SK-N-MC (cell line): ENCODE results near the gene ROS1.

Source experiments
- DNase-seq: peaks from one replicate; pipeline ENCODE4 v3.0.0-alpha.2; 2011; ENCODE audit warnings: low read depth, low spot score
- H3K27ac ChIP-seq: fragments of 200-600 bp; sonication (generic); 2 replicates; pipeline ENCODE4 v1.5.1; 2016; ENCODE audit warnings: mixed run types
- H3K36me3 ChIP-seq: fragments of 200-600 bp; sonication (generic); 2 replicates; pipeline ENCODE4 v1.6.1; 2017; ENCODE audit warnings: antibody characterized with exemption, low read length, mixed read lengths; ENCODE audit not compliant: insufficient read depth
- H3K4me3 ChIP-seq: fragments of 200-600 bp; sonication (generic); 2 replicates; pipeline ENCODE4 v1.5.1; 2016
- H3K9ac ChIP-seq: fragments of 200-600 bp; sonication (generic); 2 replicates; pipeline ENCODE4 v1.8.0; 2017; ENCODE audit warnings: mixed run types, mixed read lengths; ENCODE audit not compliant: insufficient read length
- H3K9me3 ChIP-seq: fragments of 200-600 bp; sonication (generic); 2 replicates; pipeline ENCODE4 v1.6.1; 2017; ENCODE audit warnings: low read depth, mild to moderate bottlenecking, antibody characterized with exemption, low read length, moderate library complexity, mixed read lengths
- EZH2 ChIP-seq: fragments of 200-600 bp; sonication (generic); IDR thresholded peaks from one replicate; pipeline ENCODE4 v1.6.1; 2017; ENCODE audit warnings: antibody characterized with exemption
- FOXP2 ChIP-seq: optimal IDR thresholded peaks from 2 replicates; pipeline ENCODE3; 2011; ENCODE audit warnings: mild to moderate bottlenecking, moderate library complexity; ENCODE audit not compliant: insufficient read depth; ENCODE audit errors: extremely low read length, control extremely low read depth
- POLR2AphosphoS5 ChIP-seq: IDR thresholded peaks from 2 replicates; pipeline ENCODE4 v1.6.1; 2012; ENCODE audit warnings: mild to moderate bottlenecking, low read depth, low read length, borderline replicate concordance

Gene ROS1

GRCh38 chr6:117414770-117415169 lies 11.0 kb downstream of the ROS1 start:
- Histone ChIP-seq H3K36me3 (no peaks in the 10 kb centered on the region), H3K4me3 (no peak overlapping the region), H3K27ac (no peak overlapping the region), H3K9ac (no peak overlapping the region), H3K9me3 (no peaks in the 10 kb centered on the region)
- DNase-seq, result no peak
- TF ChIP-seq FOXP2 (no peak), POLR2AphosphoS5 (no peak), EZH2 (no peak)

- no peaks in the 10 kb centered on the region for H3K9me3 ChIP-seq
- no peak overlapping the region for H3K9ac ChIP-seq
- no peak overlapping the region for H3K27ac ChIP-seq
- DNase-seq, result no peak
- H3K36me3 ChIP-seq, result no peaks in the 10 kb centered on the region
- no peak overlapping the region for H3K4me3 ChIP-seq
- TF ChIP-seq EZH2 (no peak), POLR2AphosphoS5 (no peak), FOXP2 (no peak)
Observed at GRCh38 chr6:117411474-117411873, 14.3 kb downstream of the ROS1 start.

GRCh38 chr6:117409863-117410262 lies 15.9 kb downstream of the ROS1 start:
- TF ChIP-seq EZH2 (no peak), FOXP2 (no peak), POLR2AphosphoS5 (no peak)
- DNase-seq, result no peak
- Histone ChIP-seq H3K9ac (no peak overlapping the region), H3K9me3 (no peaks in the 10 kb centered on the region), H3K27ac (no peak overlapping the region), H3K4me3 (no peak overlapping the region), H3K36me3 (no peaks in the 10 kb centered on the region)

GRCh38 chr6:117409420-117409819 lies 16.3 kb downstream of the ROS1 start:
- Histone ChIP-seq H3K27ac (no peak overlapping the region), H3K36me3 (no peaks in the 10 kb centered on the region), H3K9ac (no peak overlapping the region), H3K4me3 (no peak overlapping the region), H3K9me3 (no peaks in the 10 kb centered on the region)
- TF ChIP-seq FOXP2, result no peak
- no peak for TF ChIP-seq EZH2
- TF ChIP-seq POLR2AphosphoS5, result no peak
- DNase-seq, result no peak

DNA sequence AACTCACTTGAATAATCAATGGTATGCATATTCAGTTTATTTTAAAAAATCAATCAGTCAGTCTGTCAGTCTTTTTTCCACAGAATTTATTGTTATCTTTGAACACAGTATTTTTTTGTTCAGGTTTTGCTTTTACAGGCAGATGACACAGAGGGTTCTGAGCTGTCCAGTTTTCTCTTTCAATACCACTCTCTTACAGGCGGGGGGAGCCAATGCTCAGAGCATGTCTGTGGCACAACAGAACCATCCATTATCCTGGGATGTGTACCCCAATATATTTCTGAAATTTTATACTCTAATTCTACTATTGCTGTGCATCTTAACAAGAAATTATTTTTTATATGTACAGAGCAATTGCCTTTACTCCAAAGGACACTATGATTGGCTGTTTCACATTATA lies 21.2 kb downstream of the ROS1 start:
- Histone ChIP-seq H3K36me3 (no peaks in the 10 kb centered on the region), H3K9me3 (no peaks in the 10 kb centered on the region), H3K27ac (no peak overlapping the region), H3K9ac (no peak overlapping the region), H3K4me3 (no peak overlapping the region)
- DNase-seq, result no peak
- no peak for TF ChIP-seq POLR2AphosphoS5

- TF ChIP-seq EZH2 (no peak), POLR2AphosphoS5 (no peak), FOXP2 (no peak)
- Histone ChIP-seq H3K36me3 (no peaks in the 10 kb centered on the region), H3K9me3 (no peaks in the 10 kb centered on the region), H3K9ac (no peak overlapping the region), H3K27ac (no peak overlapping the region), H3K4me3 (no peak overlapping the region)
- DNase-seq, result no peak
Observed at GRCh38 chr6:117401799-117402198, 23.9 kb downstream of the ROS1 start.

DNA sequence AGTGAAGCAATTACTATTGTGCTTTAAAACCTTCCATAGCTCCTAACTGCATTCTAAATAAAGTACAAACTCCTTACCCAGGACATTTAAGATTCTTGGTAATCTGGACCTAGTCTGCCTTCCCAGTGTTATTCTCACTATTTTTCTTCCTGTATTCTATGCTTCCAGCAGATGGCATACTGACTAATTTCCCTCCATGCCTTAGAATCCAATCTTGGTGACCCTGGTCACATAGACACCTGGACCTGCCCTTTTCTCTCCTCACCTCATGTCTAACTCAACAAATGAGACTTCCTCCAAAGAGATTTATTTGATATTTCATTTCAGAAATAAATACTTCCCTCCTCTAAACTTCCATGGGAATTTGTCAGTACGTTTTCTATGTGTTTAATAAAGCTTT lies 25.8 kb downstream of the ROS1 start:
- Histone ChIP-seq H3K36me3 (no peaks in the 10 kb centered on the region), H3K9me3 (no peaks in the 10 kb centered on the region), H3K4me3 (no peak overlapping the region), H3K27ac (no peak overlapping the region), H3K9ac (no peak overlapping the region)
- DNase-seq, result no peak
- TF ChIP-seq FOXP2, result no peak
- no peak for TF ChIP-seq POLR2AphosphoS5
- no peak for TF ChIP-seq EZH2

DNA sequence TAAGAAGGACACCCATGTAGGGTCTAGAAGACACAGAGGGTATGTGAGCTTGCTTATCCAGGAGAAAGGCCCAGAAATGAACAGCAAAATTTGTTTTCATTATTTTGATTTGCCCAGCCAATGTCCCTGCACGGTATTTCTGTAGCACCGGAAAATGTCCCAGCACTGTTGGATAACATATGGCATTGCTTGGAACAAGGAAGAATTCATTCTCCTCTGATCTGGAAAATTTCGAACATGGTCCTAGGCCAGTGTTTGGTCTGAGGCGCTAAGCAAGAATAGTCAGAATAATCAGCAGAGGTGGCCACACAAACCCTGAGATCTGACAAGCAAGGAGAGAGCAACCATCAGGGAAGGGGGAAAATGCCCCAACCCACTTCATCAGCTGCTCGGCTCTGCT lies 26.6 kb downstream of the ROS1 start:
- Histone ChIP-seq H3K36me3 (no peaks in the 10 kb centered on the region), H3K27ac (no peak overlapping the region), H3K4me3 (no peak overlapping the region), H3K9me3 (no peaks in the 10 kb centered on the region), H3K9ac (no peak overlapping the region)
- DNase-seq, result no peak
- TF ChIP-seq FOXP2 (no peak), EZH2 (no peak)

DNA sequence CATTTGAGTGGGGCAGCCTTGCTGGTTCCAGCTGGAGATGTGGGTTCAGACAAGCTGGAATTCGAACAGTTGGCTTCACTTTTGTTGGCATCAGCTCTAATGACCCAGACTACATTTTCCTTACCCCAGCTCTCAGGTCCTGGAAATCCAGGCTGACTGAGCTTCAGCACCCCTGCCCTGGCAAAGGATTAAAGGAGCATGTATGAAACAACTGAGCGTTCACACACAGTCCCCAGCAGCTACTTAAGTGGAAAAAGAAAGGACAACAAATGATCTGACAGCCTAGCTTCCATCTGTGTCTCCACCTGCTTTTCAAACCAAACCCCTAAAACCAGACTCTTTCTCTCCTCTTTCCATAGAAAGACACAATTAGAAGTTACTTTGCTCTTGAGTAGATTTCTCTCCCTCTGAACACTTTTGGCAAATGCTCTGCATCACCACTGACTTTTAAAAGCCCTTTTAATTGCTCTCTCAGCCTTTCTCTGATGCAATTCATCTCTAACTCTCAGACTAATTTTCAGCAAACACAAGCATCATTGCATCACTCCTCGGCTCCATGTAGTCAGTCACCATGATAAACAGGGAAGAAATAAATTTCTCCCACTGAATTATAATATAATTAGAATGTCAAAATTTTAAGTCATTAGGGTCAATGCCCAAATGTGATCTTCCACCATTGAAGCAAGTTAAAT lies 28.1 kb downstream of the ROS1 start:
- no peak overlapping the region for H3K9ac ChIP-seq
- no peak for DNase-seq
- H3K27ac ChIP-seq, result no peak overlapping the region
- H3K9me3 ChIP-seq, result no peaks in the 10 kb centered on the region
- no peak overlapping the region for H3K4me3 ChIP-seq
- no peaks in the 10 kb centered on the region for H3K36me3 ChIP-seq
- TF ChIP-seq EZH2 (no peak), FOXP2 (no peak), POLR2AphosphoS5 (no peak)
